AG04450 (cell line): Measurements from ENCODE around the gene ICE2. TPM values are rescaled to one million over a fixed set of nuclear protein-coding genes. Genes with fewer than 3 reads are reported as not detected.

Experiments
- CTCF ChIA-PET: fragments of 300-600, 350-600 bp; formaldehyde crosslinking; extraction: SDS; loops from one replicate; lab custom pipeline; 2022; ENCODE audit warnings: antibody characterized with exemption, inconsistent platforms; lab: Charles Lee
- POLR2A ChIA-PET: fragments of 350-600 bp; formaldehyde crosslinking; extraction: SDS; loops from one replicate; lab custom pipeline; 2021; ENCODE audit warnings: antibody characterized with exemption, inconsistent platforms; lab: Yijun Ruan, JAX
- DNase-seq: peaks from one replicate; pipeline ENCODE4 v3.0.0-alpha.2; 2011; ENCODE audit warnings: low read depth, low spot score
- H3K27ac ChIP-seq: one replicate; pipeline ENCODE4 v1.5.1; 2012; ENCODE audit warnings: low read depth, low read length, control low read depth
- H3K27me3 ChIP-seq: one replicate; pipeline ENCODE4 v1.6.0; 2012; ENCODE audit warnings: low read length; ENCODE audit not compliant: control insufficient read depth, insufficient read depth
- H3K4me3 ChIP-seq: 2 replicates; pipeline ENCODE4 v1.5.1; 2011; ENCODE audit warnings: mild to moderate bottlenecking, low read depth, low read length, control low read depth
- H3K9me3 ChIP-seq: 2 replicates; pipeline ENCODE4 v1.5.1; 2012; ENCODE audit warnings: low read length; ENCODE audit not compliant: control insufficient read depth, insufficient read depth
- CTCF ChIP-seq: IDR thresholded peaks from 2 replicates; pipeline ENCODE4 v1.5.1; 2011; ENCODE audit warnings: low read depth, low read length, control low read depth, inconsistent platforms
- polyA plus RNA-seq: library from polyadenylated mRNA; depleted of rRNA; stranded (reverse); fragments of >200 nt; gene quantifications from 2 replicates; pipeline ENCODE4 v1.2.3, GENCODE V29; 2011

Gene ICE2
- polyA plus RNA-seq, 1 experiment: 29.3 TPM

GRCh38 chr15:60485365-60486055 lies 6.6 kb upstream of the ICE2 start:
- no peak for TF ChIP-seq CTCF
- no peak for DNase-seq
- Histone ChIP-seq H3K4me3 (no peak overlapping the region), H3K27me3 (no peaks in the 10 kb centered on the region), H3K9me3 (no peaks in the 10 kb centered on the region), H3K27ac (no peak overlapping the region)
- CTCF ChIA-PET: no interaction called here
- POLR2A ChIA-PET: no interaction called here

- POLR2A ChIA-PET: no interaction called here
Observed at GRCh38 chr15:60483042-60483441, 4.1 kb upstream of the ICE2 start.

GRCh38 chr15:60480888-60481287 lies 1.9 kb upstream of the ICE2 start:
- ChIA-PET CTCF (interaction anchor here (0.7 to 2.1 kb wide), 3 partner anchors 10 to 43 kb away, joined by 3 to 9 read pairs (median 8); no protein-coding TSS in a partner anchor), POLR2A (interaction anchor here (0.7 kb wide), 1 partner anchor 102 kb away, joined by 7 read pairs; no protein-coding TSS in a partner anchor)
- Histone ChIP-seq H3K4me3 (no peak overlapping the region), H3K27ac (no peak overlapping the region), H3K9me3 (no peaks in the 10 kb centered on the region), H3K27me3 (no peaks in the 10 kb centered on the region)
- no peak for TF ChIP-seq CTCF
- DNase-seq: no peak

More at GRCh38 chr15:60483042-60483441, 4.1 kb upstream of the ICE2 start:
- DNase-seq: no peak
- Histone ChIP-seq H3K9me3 (no peaks in the 10 kb centered on the region), H3K4me3 (no peak overlapping the region), H3K27me3 (no peaks in the 10 kb centered on the region), H3K27ac (no peak overlapping the region)
- CTCF ChIA-PET: interaction anchor here (1.1 to 1.2 kb wide), 2 partner anchors 156 to 1351 kb away, joined by 3 to 5 read pairs; no protein-coding TSS in a partner anchor
- no peak for TF ChIP-seq CTCF

- no peak for TF ChIP-seq CTCF
- H3K4me3 ChIP-seq: no peak overlapping the region
- ChIA-PET POLR2A (no interaction called here), CTCF (interaction anchor here (1.0 to 2.1 kb wide), 2 partner anchors 41 to 153 kb away, joined by 5 to 9 read pairs; no protein-coding TSS in a partner anchor)
- H3K9me3 ChIP-seq: no peaks in the 10 kb centered on the region
- H3K27me3 ChIP-seq: no peaks in the 10 kb centered on the region
- H3K27ac ChIP-seq: no peak overlapping the region
- DNase-seq: no peak
Observed at GRCh38 chr15:60480149-60480548, 1.2 kb upstream of the ICE2 start.
